Measurements from ENCODE around the gene ATAD5.

The ATAD5 gene

GRCh38 chr17:30824356-30825145, 7.2 kb upstream of the ATAD5 start, which contains the start of gene CRLF3 (continued):
- TF ChIP-seq ATF2 (tag by site-specific recombination; IDR thresholded peaks at IDR 0.05; ENCODE audit: low read depth) (no peak), ZNF473 (tag by site-specific recombination; IDR thresholded peaks at IDR 0.05) (no peak), ZNF138 (tag by site-specific recombination; IDR thresholded peaks at IDR 0.05; ENCODE audit: borderline replicate concordance) (no peak), ZNF830 (tag by site-specific recombination; IDR thresholded peaks at IDR 0.05; ENCODE audit: low read depth) (no peak), KLF1 (tag by site-specific recombination; IDR thresholded peaks at IDR 0.05) (peak; percentile 83), ZNF621 (tag by site-specific recombination; IDR thresholded peaks at IDR 0.05) (no peak), ZNF133 (tag by site-specific recombination; IDR thresholded peaks at IDR 0.05) (peak; percentile 41), ZNF148 (tag by site-specific recombination; IDR thresholded peaks at IDR 0.05; ENCODE audit: borderline replicate concordance) (no peak), ZNF514 (tag by site-specific recombination; IDR thresholded peaks at IDR 0.05) (no peak), ZNF837 (tag by site-specific recombination; IDR thresholded peaks at IDR 0.05) (no peak), ZNF350 (tag by site-specific recombination; IDR thresholded peaks at IDR 0.05) (no peak), BCL11A (tag by site-specific recombination; IDR thresholded peaks at IDR 0.05; ENCODE audit: low read depth) (no peak), PRDM2 (tag by site-specific recombination; IDR thresholded peaks at IDR 0.05; ENCODE audit: borderline replicate concordance) (no peak), ZNF843 (tag by site-specific recombination; IDR thresholded peaks at IDR 0.05) (no peak; the same call in 1 of the 2 replicates), ZNF362 (tag by site-specific recombination; IDR thresholded peaks at IDR 0.05) (no peak), GLIS1 (tag by site-specific recombination; IDR thresholded peaks at IDR 0.05) (0 out of 2 replicates have a peak, but pooled peaks have one; percentile 11), ZNF19 (tag by site-specific recombination; IDR thresholded peaks at IDR 0.05; ENCODE audit: low read depth) (no peak), CTCF (tag by site-specific recombination; IDR thresholded peaks at IDR 0.05) (peak; percentile 98), ZNF140 (tag by site-specific recombination; IDR thresholded peaks at IDR 0.05) (no peak), ZNF248 (tag by site-specific recombination; IDR thresholded peaks at IDR 0.05) (no peak), SP2 (tag by site-specific recombination; IDR thresholded peaks at IDR 0.05) (peak; percentile 91), ZNF404 (tag by site-specific recombination; IDR thresholded peaks at IDR 0.05) (no peak), ZFP3 (tag by site-specific recombination; IDR thresholded peaks at IDR 0.05; ENCODE audit: low read depth) (no peak), ZBTB49 (tag by site-specific recombination; IDR thresholded peaks at IDR 0.05; ENCODE audit: low read depth) (no peak)
